Hepatocyte (in vitro differentiated cells): Measurements from ENCODE around the gene MED15. TPM values are rescaled to one million over a fixed set of nuclear protein-coding genes. Genes with fewer than 3 reads are reported as not detected.

Experiments
- DNase-seq: peaks from one replicate; pipeline ENCODE4 v3.0.0-alpha.2; 2016; ENCODE audit warnings: low spot score
- H2AFZ ChIP-seq: fragments of 200-600 bp; sonication (generic); 2 replicates; pipeline ENCODE4 v1.6.0; 2016; ENCODE audit warnings: antibody characterized with exemption, mild to moderate bottlenecking
- H3K27ac ChIP-seq: fragments of 200-600 bp; sonication (generic); 2 replicates; pipeline ENCODE4 v1.5.1; 2016; ENCODE audit warnings: mild to moderate bottlenecking
- H3K27me3 ChIP-seq: fragments of 200-600 bp; sonication (generic); 2 replicates; pipeline ENCODE4 v1.6.1; 2016
- H3K36me3 ChIP-seq: fragments of 200-600 bp; sonication (generic); replicated peaks from 2 replicates; pipeline ENCODE4 v1.5.1; 2016; ENCODE audit warnings: low read depth; ENCODE audit not compliant: insufficient read depth
- H3K4me1 ChIP-seq: fragments of 200-600 bp; sonication (generic); 2 replicates; pipeline ENCODE4 v1.5.1; 2016; ENCODE audit warnings: mild to moderate bottlenecking, moderate library complexity; ENCODE audit not compliant: insufficient read depth
- H3K4me2 ChIP-seq: fragments of 200-600 bp; sonication (generic); 2 replicates; pipeline ENCODE4 v1.6.0; 2016
- H3K4me3 ChIP-seq: fragments of 200-600 bp; sonication (generic); 2 replicates; pipeline ENCODE4 v1.5.1; 2016; ENCODE audit warnings: mild to moderate bottlenecking
- H3K79me2 ChIP-seq: fragments of 200-600 bp; sonication (generic); 2 replicates; pipeline ENCODE4 v1.6.0; 2017; ENCODE audit warnings: mild to moderate bottlenecking
- H3K9me2 ChIP-seq: fragments of 200-600 bp; sonication (generic); replicated peaks from 2 replicates; pipeline ENCODE4 v1.6.0; 2017; ENCODE audit warnings: mild to moderate bottlenecking; ENCODE audit not compliant: insufficient read depth
- H3K9me3 ChIP-seq: fragments of 200-600 bp; sonication (generic); 2 replicates; pipeline ENCODE4 v1.5.1; 2016; ENCODE audit warnings: low read depth, mild to moderate bottlenecking
- H4K20me1 ChIP-seq: fragments of 200-600 bp; sonication (generic); 2 replicates; pipeline ENCODE4 v1.6.0; 2016; ENCODE audit warnings: mild to moderate bottlenecking; ENCODE audit not compliant: insufficient read depth, poor library complexity, severe bottlenecking
- CTCF ChIP-seq: fragments of 200-600 bp; sonication (generic); IDR thresholded peaks from 2 replicates; pipeline ENCODE4 v1.5.1; 2016; ENCODE audit warnings: antibody characterized with exemption, mild to moderate bottlenecking; ENCODE audit not compliant: poor library complexity
- EZH2 ChIP-seq: fragments of 200-600 bp; sonication (generic); IDR thresholded peaks from 2 replicates; pipeline ENCODE4 v1.6.1; 2016; ENCODE audit warnings: antibody characterized with exemption, mild to moderate bottlenecking, borderline replicate concordance
- EZH2phosphoT487 ChIP-seq: fragments of 200-600 bp; sonication (generic); IDR thresholded peaks from one replicate; pipeline ENCODE4 v1.6.1; 2018; ENCODE audit warnings: antibody characterized with exemption, mild to moderate bottlenecking, low read depth, moderate library complexity; ENCODE audit not compliant: unreplicated experiment, severe bottlenecking
- WGBS: methylation state at CpG from one replicate; pipeline ENCODE4 v1.1.6; 2016; ENCODE audit warnings: low lambda C conversion rate; ENCODE audit errors: missing lambda C conversion rate; 5-methylcytosine and 5-hydroxymethylcytosine counted together
- polyA plus RNA-seq: library from polyadenylated mRNA; unstranded; fragments of >200 nt; fragmentation: Nextera tagmentation; extraction: Ambion mirVana; gene quantifications from 2 replicates; pipeline ENCODE4 v1.2.1, GENCODE V29; 2016
- small RNA-seq: library from RNA; depleted of rRNA; stranded (forward); fragments of <200 nt; gene quantifications from one replicate; pipeline ENCODE3, GENCODE V24; 2014
- total RNA-seq: library from RNA; depleted of rRNA; stranded (reverse); fragments of >200 nt; gene quantifications from 2 replicates; pipeline ENCODE4 v1.2.3, GENCODE V29; 2014

MED15 gene
- total and polyA plus RNA-seq, 2 experiments from 2014 or later: 31.5 to 53.1 TPM

- TF ChIP-seq EZH2phosphoT487 (no peak), CTCF (no peak), EZH2 (no peak)
- H4K20me1 ChIP-seq: no peaks in the 10 kb centered on the region
- no peaks in the 10 kb centered on the region for H3K79me2 ChIP-seq
- no peak overlapping the region for H2AFZ ChIP-seq
- no peak overlapping the region for H3K27ac ChIP-seq
- H3K4me1 ChIP-seq: no peaks in the 10 kb centered on the region
- H3K4me3 ChIP-seq: no peak overlapping the region
- no peak overlapping the region for H3K4me2 ChIP-seq
- 84% methylated on average over 6 of the region's 6 CpGs for WGBS
- H3K9me2 ChIP-seq: no peaks in the 10 kb centered on the region
- no peaks in the 10 kb centered on the region for H3K36me3 ChIP-seq
- no peaks in the 10 kb centered on the region for H3K27me3 ChIP-seq
- H3K9me3 ChIP-seq: no peaks in the 10 kb centered on the region
- DNase-seq: no peak
These were observed 127.8 kb downstream of the MED15 start for GRCh38 chr22:20635227-20635591.

GRCh38 chr22:20636075-20636812, 128.8 kb downstream of the MED15 start:
- no peaks in the 10 kb centered on the region for H4K20me1 ChIP-seq
- DNase-seq: no peak
- H3K79me2 ChIP-seq: no peaks in the 10 kb centered on the region
- TF ChIP-seq EZH2phosphoT487 (no peak), EZH2 (no peak), CTCF (no peak)
- no peak overlapping the region for H2AFZ ChIP-seq
- no peaks in the 10 kb centered on the region for H3K36me3 ChIP-seq
- no peaks in the 10 kb centered on the region for H3K4me1 ChIP-seq
- H3K27ac ChIP-seq: no peak overlapping the region
- H3K4me2 ChIP-seq: no peak overlapping the region
- H3K9me2 ChIP-seq: no peaks in the 10 kb centered on the region
- H3K4me3 ChIP-seq: no peak overlapping the region
- 89% methylated on average over 16 of the region's 16 CpGs for WGBS
- no peaks in the 10 kb centered on the region for H3K9me3 ChIP-seq
- H3K27me3 ChIP-seq: no peaks in the 10 kb centered on the region

GRCh38 chr22:20636945-20637344, 129.5 kb downstream of the MED15 start:
- Histone ChIP-seq H3K9me3 (no peaks in the 10 kb centered on the region), H3K4me2 (no peak overlapping the region), H3K4me3 (no peak overlapping the region), H3K27ac (no peak overlapping the region), H3K9me2 (no peaks in the 10 kb centered on the region), H3K79me2 (no peaks in the 10 kb centered on the region), H3K36me3 (no peaks in the 10 kb centered on the region), H2AFZ (no peak overlapping the region), H3K4me1 (no peaks in the 10 kb centered on the region), H4K20me1 (no peaks in the 10 kb centered on the region), H3K27me3 (no peaks in the 10 kb centered on the region)
- TF ChIP-seq EZH2 (no peak), EZH2phosphoT487 (no peak), CTCF (no peak)
- no peak for DNase-seq
- WGBS: 88% methylated on average over 2 of the region's 2 CpGs

Small RNA genes within 50 kb of the gene (small RNA-seq; reads per million reads assigned to genes)
- gene IGLL4P (not detected), gene RF00019 (not detected), gene RN7SL812P (not detected), gene RNY1P9 (not detected)

Other genes starting within 250 kb of the MED15 start
- 7.9 and 12.8 TPM in 2 replicates for gene RTN4R, start 239.3 kb upstream of the MED15 start, total RNA-seq
- 16.9 and 18.9 TPM in 2 replicates for gene RTN4R, start 239.3 kb upstream of the MED15 start, polyA plus RNA-seq
- 49.8 and 55.1 TPM in 2 replicates for gene DGCR6L, start 187.6 kb upstream of the MED15 start, total RNA-seq
- gene DGCR6L, start 187.6 kb upstream of the MED15 start, polyA plus RNA-seq: 93.4 and 99.0 TPM in 2 replicates
- gene ZNF74, start 113.5 kb upstream of the MED15 start, total RNA-seq: 15.6 and 15.7 TPM in 2 replicates
- 11.1 and 17.9 TPM in 2 replicates for gene ZNF74, start 113.5 kb upstream of the MED15 start, polyA plus RNA-seq
- 14.6 and 19.3 TPM in 2 replicates for gene SCARF2, start 69.8 kb upstream of the MED15 start, total RNA-seq
- 35.2 and 39.0 TPM in 2 replicates for gene SCARF2, start 69.8 kb upstream of the MED15 start, polyA plus RNA-seq
- gene KLHL22, start 11.8 kb upstream of the MED15 start, total RNA-seq: 32.5 and 38.0 TPM in 2 replicates
- gene KLHL22, start 11.8 kb upstream of the MED15 start, polyA plus RNA-seq: 20.5 and 23.6 TPM in 2 replicates